ENCODE results near the gene PDE11A.

Gene PDE11A

DNA sequence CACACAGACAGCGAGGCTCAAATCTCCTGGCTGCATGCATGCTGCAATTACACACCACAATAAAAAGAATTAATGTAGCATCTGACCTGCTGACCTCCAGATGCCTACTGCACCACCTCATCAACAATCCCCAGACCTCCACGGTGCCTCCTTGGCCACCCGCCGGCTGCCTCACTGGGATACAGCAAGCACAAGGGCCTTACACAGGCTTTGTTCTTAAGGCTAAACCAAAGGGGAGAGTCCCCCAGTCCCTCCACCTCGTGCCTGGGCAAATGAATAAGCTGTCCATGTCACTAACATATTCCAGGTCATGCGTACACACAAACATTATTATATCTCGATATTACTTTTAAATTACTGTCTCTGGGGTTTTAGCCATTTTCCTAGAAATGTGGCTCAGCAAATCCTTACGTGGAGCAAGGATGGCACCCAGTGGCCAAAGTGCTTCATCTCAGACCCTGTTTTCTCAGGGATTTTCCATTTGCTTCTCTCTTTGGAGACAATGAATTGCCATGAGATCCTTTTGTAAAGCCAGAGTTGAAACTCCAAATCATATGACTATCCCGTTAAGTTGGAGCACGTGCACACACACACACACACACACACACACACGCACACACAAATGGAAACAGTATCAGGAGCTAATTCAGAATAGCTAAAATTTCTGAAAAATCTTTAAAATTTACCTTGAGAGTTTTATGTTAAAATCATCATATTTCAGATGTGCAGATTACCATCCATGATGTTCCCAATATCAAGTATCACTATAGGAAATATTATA is 313.8 kb downstream of the PDE11A start:
- POLR2A ChIA-PET, result interaction anchor here (0.6 kb wide), 1 partner anchor 402 kb away, joined by 4 read pairs; no protein-coding TSS in a partner anchor
- CTCF ChIA-PET, result interaction anchor here (0.7 to 1.0 kb wide), 3 partner anchors 10 to 424 kb away, joined by 3 to 5 read pairs (median 4); no protein-coding TSS in a partner anchor
- no peak for TF ChIP-seq FOXA1 (IDR thresholded peaks at IDR 0.05)
- no peak for TF ChIP-seq L3MBTL2 (conservative IDR thresholded peaks at IDR 0.05)
- no peak for TF ChIP-seq ELF4 (IDR thresholded peaks at IDR 0.05)
- no peak for TF ChIP-seq TARDBP (IDR thresholded peaks at IDR 0.05)
- no peak for TF ChIP-seq PKNOX1 (IDR thresholded peaks at IDR 0.05)
- TF ChIP-seq ARNT (IDR thresholded peaks at IDR 0.05), result no peak
- TF ChIP-seq SP1 (IDR thresholded peaks at IDR 0.05), result no peak
- no peak for TF ChIP-seq FOXK2 (IDR thresholded peaks at IDR 0.05)
- no peak for TF ChIP-seq HDGF (IDR thresholded peaks at IDR 0.05; ENCODE audit: borderline replicate concordance)
- TF ChIP-seq CTBP1 (IDR thresholded peaks at IDR 0.05; ENCODE audit: borderline replicate concordance), result no peak
- no peak for TF ChIP-seq FOXM1 (IDR thresholded peaks at IDR 0.05; ENCODE audit: borderline replicate concordance)
- TF ChIP-seq BHLHE40 (IDR thresholded peaks at IDR 0.05; ENCODE audit: borderline replicate concordance), result no peak
- no peak for TF ChIP-seq ZNF384 (IDR thresholded peaks at IDR 0.05)
- no peak for TF ChIP-seq SUZ12 (IDR thresholded peaks at IDR 0.05)
- TF ChIP-seq NFRKB (IDR thresholded peaks at IDR 0.05), result no peak
- no peak for TF ChIP-seq LEF1 (IDR thresholded peaks at IDR 0.05; ENCODE audit: borderline replicate concordance)
- peak; percentile 60 for DNase-seq (ENCODE audit: extremely low spot score)

GRCh38 chr2:177756336-177756735 is 316.2 kb downstream of the PDE11A start:
- no peak for DNase-seq (ENCODE audit: extremely low spot score)
- ChIA-PET CTCF (interaction anchor here (0.9 kb wide), 1 partner anchor 27 kb away, joined by 4 read pairs; no protein-coding TSS in a partner anchor), POLR2A (interaction anchor here (1.0 kb wide), 1 partner anchor 492 kb away, joined by 5 read pairs; the partner anchor contains the start of gene NFE2L2)
- TF ChIP-seq FOXM1 (IDR thresholded peaks at IDR 0.05; ENCODE audit: borderline replicate concordance), result no peak
- no peak for TF ChIP-seq FOXK2 (IDR thresholded peaks at IDR 0.05)
- no peak for TF ChIP-seq FOXA1 (IDR thresholded peaks at IDR 0.05)
- no peak for TF ChIP-seq SUZ12 (IDR thresholded peaks at IDR 0.05)
- no peak for TF ChIP-seq CTBP1 (IDR thresholded peaks at IDR 0.05; ENCODE audit: borderline replicate concordance)
- no peak for TF ChIP-seq ZNF384 (IDR thresholded peaks at IDR 0.05)
- no peak for TF ChIP-seq SP1 (IDR thresholded peaks at IDR 0.05)
- TF ChIP-seq ARNT (IDR thresholded peaks at IDR 0.05), result no peak

- CTCF ChIA-PET, result interaction anchor here (1.6 kb wide), 1 partner anchor 265 kb away, joined by 4 read pairs; no protein-coding TSS in a partner anchor
- DNase-seq (ENCODE audit: extremely low spot score), result no peak
Observed at GRCh38 chr2:177754492-177754873, 318.1 kb downstream of the PDE11A start.

DNA sequence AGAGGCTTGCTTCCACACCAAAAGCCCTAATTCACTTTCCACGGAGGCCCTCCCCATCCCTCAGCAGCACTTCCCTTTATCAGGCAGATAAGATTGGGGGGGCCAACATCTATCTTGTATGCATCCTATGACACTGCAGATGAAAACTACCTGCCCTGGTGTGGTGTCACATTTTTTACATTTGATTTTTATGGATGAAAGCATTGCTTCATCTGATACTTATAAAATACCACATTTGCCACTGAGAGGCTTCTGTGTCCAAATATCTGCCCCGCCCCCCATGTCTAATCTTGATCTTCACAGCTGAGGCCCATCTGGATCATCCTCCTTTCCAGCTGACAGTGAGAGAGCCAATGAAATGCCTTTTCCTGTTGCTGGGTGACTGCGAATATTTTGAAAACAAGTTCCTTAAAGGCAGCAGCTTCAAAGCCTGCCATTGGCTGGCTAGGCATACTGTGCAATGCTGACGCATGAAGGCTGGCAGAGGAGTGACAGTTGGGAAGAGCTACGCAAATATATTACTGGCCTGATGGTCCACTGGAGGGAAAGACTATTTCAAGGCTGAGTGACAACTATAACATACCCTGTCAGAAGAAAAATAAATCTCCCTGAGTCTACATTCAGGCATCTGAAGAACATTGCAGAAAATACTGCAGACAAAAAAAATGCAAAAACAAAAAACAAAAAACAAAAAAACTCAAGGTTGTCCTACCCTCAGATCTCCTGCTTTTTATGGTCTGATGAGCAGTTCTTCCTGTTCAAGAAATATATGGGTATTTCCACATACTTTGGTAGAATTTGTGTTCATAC is 318.7 kb downstream of the PDE11A start:
- ChIA-PET CTCF (interaction anchor here (1.6 kb wide), 1 partner anchor 264 kb away, joined by 4 read pairs; no protein-coding TSS in a partner anchor), POLR2A (interaction anchor here (1.1 kb wide), 1 partner anchor 489 kb away, joined by 4 read pairs; the partner anchor contains the start of gene NFE2L2)
- peak; percentile 40 for DNase-seq (ENCODE audit: extremely low spot score)
- TF ChIP-seq PKNOX1 (IDR thresholded peaks at IDR 0.05) (peak; percentile 84), BHLHE40 (IDR thresholded peaks at IDR 0.05; ENCODE audit: borderline replicate concordance) (no peak)

More at GRCh38 chr2:177754492-177754873, 318.1 kb downstream of the PDE11A start:
- POLR2A ChIA-PET, result interaction anchor here (1.1 kb wide), 1 partner anchor 490 kb away, joined by 4 read pairs; the partner anchor contains the start of gene NFE2L2
- no peak for TF ChIP-seq ARNT (IDR thresholded peaks at IDR 0.05)
- no peak for TF ChIP-seq ELF4 (IDR thresholded peaks at IDR 0.05)
- no peak for TF ChIP-seq HDGF (IDR thresholded peaks at IDR 0.05; ENCODE audit: borderline replicate concordance)
- no peak for TF ChIP-seq SUZ12 (IDR thresholded peaks at IDR 0.05)
- no peak for TF ChIP-seq FOXA1 (IDR thresholded peaks at IDR 0.05)
- no peak for TF ChIP-seq FOXM1 (IDR thresholded peaks at IDR 0.05; ENCODE audit: borderline replicate concordance)
- no peak for TF ChIP-seq SP1 (IDR thresholded peaks at IDR 0.05)
- no peak for TF ChIP-seq FOXK2 (IDR thresholded peaks at IDR 0.05)
- TF ChIP-seq L3MBTL2 (conservative IDR thresholded peaks at IDR 0.05), result no peak
- no peak for TF ChIP-seq BHLHE40 (IDR thresholded peaks at IDR 0.05; ENCODE audit: borderline replicate concordance)
- no peak for TF ChIP-seq CTBP1 (IDR thresholded peaks at IDR 0.05; ENCODE audit: borderline replicate concordance)
- no peak for TF ChIP-seq LEF1 (IDR thresholded peaks at IDR 0.05; ENCODE audit: borderline replicate concordance)
- TF ChIP-seq ZNF384 (IDR thresholded peaks at IDR 0.05), result no peak
- no peak for TF ChIP-seq NFRKB (IDR thresholded peaks at IDR 0.05)

DNA sequence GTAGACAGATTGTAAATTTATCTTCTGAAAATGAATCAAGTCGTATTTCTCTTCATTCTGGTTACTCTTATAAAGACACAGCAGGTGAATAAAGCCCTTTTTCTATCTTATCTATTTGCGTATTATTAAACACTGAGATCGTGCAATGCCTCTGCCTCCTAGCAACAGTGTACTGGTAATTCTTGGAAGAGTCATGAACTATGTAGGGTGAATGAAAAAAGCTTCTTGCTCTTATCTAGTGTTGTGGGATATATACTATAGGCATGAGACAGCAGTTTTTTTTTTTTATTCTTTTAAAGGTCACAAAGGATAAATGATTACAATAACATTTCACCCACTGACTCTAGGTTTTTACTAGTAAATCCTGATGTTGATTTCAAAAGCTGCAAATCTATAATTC is 324.2 kb downstream of the PDE11A start:
- DNase-seq (ENCODE audit: extremely low spot score), result no peak
- no peak for TF ChIP-seq ELF4 (IDR thresholded peaks at IDR 0.05)
- no peak for TF ChIP-seq FOXM1 (IDR thresholded peaks at IDR 0.05; ENCODE audit: borderline replicate concordance)
- TF ChIP-seq FOXA1 (IDR thresholded peaks at IDR 0.05), result no peak
- no peak for TF ChIP-seq L3MBTL2 (conservative IDR thresholded peaks at IDR 0.05)
- no peak for TF ChIP-seq LEF1 (IDR thresholded peaks at IDR 0.05; ENCODE audit: borderline replicate concordance)
- no peak for TF ChIP-seq FOXK2 (IDR thresholded peaks at IDR 0.05)
- TF ChIP-seq ARNT (IDR thresholded peaks at IDR 0.05), result no peak
- TF ChIP-seq PKNOX1 (IDR thresholded peaks at IDR 0.05), result no peak
- TF ChIP-seq TARDBP (IDR thresholded peaks at IDR 0.05), result no peak
- TF ChIP-seq ZNF384 (IDR thresholded peaks at IDR 0.05), result no peak
- TF ChIP-seq HDGF (IDR thresholded peaks at IDR 0.05; ENCODE audit: borderline replicate concordance), result no peak
- TF ChIP-seq BHLHE40 (IDR thresholded peaks at IDR 0.05; ENCODE audit: borderline replicate concordance), result no peak
- TF ChIP-seq NFRKB (IDR thresholded peaks at IDR 0.05), result no peak
- no peak for TF ChIP-seq SUZ12 (IDR thresholded peaks at IDR 0.05)
- no peak for TF ChIP-seq CTBP1 (IDR thresholded peaks at IDR 0.05; ENCODE audit: borderline replicate concordance)
- TF ChIP-seq SP1 (IDR thresholded peaks at IDR 0.05), result no peak
- POLR2A ChIA-PET, result no interaction called here
- CTCF ChIA-PET, result interaction anchor here (0.6 to 0.9 kb wide), 3 partner anchors 9 to 654 kb away, joined by 4 read pairs; no protein-coding TSS in a partner anchor
